ENCODE data around the gene COPB1.
"Not testable (repeated sequence)": the region's sequence is repeated elsewhere in the genome, so short reads cannot be mapped to it uniquely, and the experiment has no call there.

COPB1 gene

GRCh38 chr11:14499560-14500180 lies at the start of gene COPB1:
COPB1 (minus strand) TSS chr11:14499811; CDS start chr11:14498928, 883 bp downstream.
- DNase-seq (ENCODE audit: low read depth in 2 of 2) = peak; percentile 84 to 90

GRCh38 chr11:14547440-14547839 lies 47.8 kb upstream of the COPB1 start:
- DNase-seq (ENCODE audit: low read depth in 2 of 2) = no peak

- DNase-seq (ENCODE audit: low read depth in 2 of 2) = no peak
These were observed 47.1 kb upstream of the COPB1 start for GRCh38 chr11:14546672-14547071.

GRCh38 chr11:14544611-14545010 lies 45.0 kb upstream of the COPB1 start:
- DNase-seq (ENCODE audit: low read depth in 2 of 2) = no peak

GRCh38 chr11:14543260-14543659 lies 43.6 kb upstream of the COPB1 start:
- no peak for DNase-seq (ENCODE audit: low read depth in 2 of 2)

GRCh38 chr11:14542324-14542723 lies 42.7 kb upstream of the COPB1 start:
- no peak for DNase-seq (ENCODE audit: low read depth in 2 of 2)

- DNase-seq (ENCODE audit: low read depth in 2 of 2) = no peak
These were observed 41.8 kb upstream of the COPB1 start for GRCh38 chr11:14541192-14541947.

- no peak for DNase-seq (ENCODE audit: low read depth in 2 of 2)
These were observed 40.4 kb upstream of the COPB1 start for GRCh38 chr11:14539982-14540421.

- DNase-seq (ENCODE audit: low read depth in 2 of 2) = no peak
These were observed 39.4 kb upstream of the COPB1 start for GRCh38 chr11:14538926-14539554.

- DNase-seq (ENCODE audit: low read depth in 2 of 2) = no peak
These were observed 38.8 kb upstream of the COPB1 start for GRCh38 chr11:14538271-14538925.

GRCh38 chr11:14537134-14537599 lies 37.6 kb upstream of the COPB1 start:
- no peak for DNase-seq (ENCODE audit: low read depth in 2 of 2)

- DNase-seq (ENCODE audit: low read depth in 2 of 2) = not testable (repeated sequence)
These were observed 35.6 kb upstream of the COPB1 start for GRCh38 chr11:14535166-14535565.

GRCh38 chr11:14529951-14530350 lies 30.3 kb upstream of the COPB1 start:
- DNase-seq (ENCODE audit: low read depth in 2 of 2) = no peak

- DNase-seq (ENCODE audit: low read depth in 2 of 2) = no peak
These were observed 29.7 kb upstream of the COPB1 start for GRCh38 chr11:14529321-14529720.

GRCh38 chr11:14522801-14523200 lies 23.2 kb upstream of the COPB1 start:
- no peak for DNase-seq (ENCODE audit: low read depth in 2 of 2)

- no peak for DNase-seq (ENCODE audit: low read depth in 2 of 2)
These were observed 22.6 kb upstream of the COPB1 start for GRCh38 chr11:14522245-14522644.

GRCh38 chr11:14520747-14521151 lies 21.1 kb upstream of the COPB1 start:
- DNase-seq (ENCODE audit: low read depth in 2 of 2) = no peak

GRCh38 chr11:14519917-14520746 lies 20.5 kb upstream of the COPB1 start, which contains the start of gene PSMA1:
PSMA1 (minus strand) TSS chr11:14520386; CDS start chr11:14520299, 87 bp downstream.
- peak; percentile 80 to 90 for DNase-seq (ENCODE audit: low read depth in 2 of 2)

- no peak for DNase-seq (ENCODE audit: low read depth in 2 of 2)
These were observed 19.9 kb upstream of the COPB1 start for GRCh38 chr11:14519597-14519916.

GRCh38 chr11:14518820-14519219 lies 19.2 kb upstream of the COPB1 start:
- no peak for DNase-seq (ENCODE audit: low read depth in 2 of 2)

GRCh38 chr11:14513800-14514199 lies 14.2 kb upstream of the COPB1 start:
- DNase-seq (ENCODE audit: low read depth in 2 of 2) = no peak
